NCI-H510A treated with DMSO at 0.1 percent for 48 hours (cell line): ENCODE data around the gene MSX1.

ENCODE experiments used
- DNase-seq: peaks from one replicate; lab custom pipeline; 2025; lab: John Stamatoyannopoulos, UW

Gene MSX1

DNA sequence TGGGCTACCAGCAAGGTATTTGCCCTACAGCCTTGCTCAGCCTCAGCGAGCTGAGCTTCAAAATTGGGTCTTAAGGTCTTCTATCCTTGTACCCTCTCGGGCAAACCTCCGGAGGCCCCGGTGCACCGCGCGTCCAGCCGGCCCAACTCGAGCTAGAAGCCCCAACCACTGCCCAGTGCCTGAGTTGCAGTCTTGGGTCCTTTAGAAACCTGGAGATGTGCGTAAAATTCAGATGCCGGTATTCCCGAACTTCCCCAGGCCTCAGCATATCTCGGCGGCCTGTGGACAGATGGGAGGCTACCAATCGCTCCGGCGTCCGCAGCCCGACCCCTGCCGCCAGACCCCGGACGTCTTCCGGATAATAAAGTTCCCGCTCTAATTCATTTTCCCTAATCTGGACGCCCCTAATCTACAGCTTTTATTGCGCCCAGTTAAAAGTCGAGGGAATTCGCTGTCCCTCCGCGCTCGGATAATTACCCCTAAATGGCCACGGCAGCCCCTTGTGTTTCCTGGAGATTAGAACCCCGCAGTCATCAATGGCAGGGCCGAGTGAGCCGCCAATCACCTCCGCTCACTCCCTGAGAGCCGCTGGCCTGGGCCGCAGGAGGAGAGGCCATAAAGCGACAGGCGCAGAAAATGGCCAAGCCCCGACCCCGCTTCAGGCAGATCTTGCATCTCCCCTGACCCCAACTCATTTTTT is 1.5 kb upstream of the MSX1 start:
- no peak for DNase-seq

DNA sequence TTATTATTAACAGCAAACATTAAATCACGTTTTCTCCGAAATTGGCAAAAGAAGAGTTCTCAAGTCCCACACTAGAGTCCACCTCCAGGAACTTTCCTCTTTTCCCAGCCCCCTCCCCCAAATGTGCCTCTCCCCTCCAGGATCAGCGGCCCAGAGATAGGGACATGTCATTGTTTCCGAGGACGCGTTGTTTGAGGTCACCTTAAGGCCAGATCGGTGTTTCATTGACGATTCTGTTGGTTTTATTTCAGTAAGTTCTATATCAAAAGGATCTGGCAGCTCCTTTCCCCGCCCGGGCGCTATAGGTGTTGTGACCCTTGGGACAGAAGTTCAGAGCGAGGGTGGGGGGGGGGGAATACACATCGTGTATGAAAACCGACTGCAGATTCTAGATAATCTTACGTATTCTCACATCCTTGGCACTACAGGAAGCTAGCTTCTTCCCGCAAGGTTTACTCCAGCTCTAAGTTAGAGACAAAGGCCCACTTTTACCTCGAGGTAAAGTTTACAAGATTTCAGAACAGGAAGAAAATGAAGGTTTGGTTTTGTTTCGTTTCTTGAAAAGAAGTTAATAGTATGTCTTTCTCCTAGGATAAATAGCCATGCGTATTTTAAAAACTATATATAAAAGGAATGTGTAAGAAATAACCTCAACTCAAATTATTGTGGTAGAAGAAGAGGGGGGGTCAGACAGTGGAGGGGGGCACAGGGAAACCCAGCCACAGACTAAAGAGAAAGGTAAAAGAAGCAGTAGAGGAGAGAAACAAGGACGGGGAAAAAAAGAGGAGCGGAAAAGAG is 739 bp upstream of the MSX1 start:
- no peak for DNase-seq

DNA sequence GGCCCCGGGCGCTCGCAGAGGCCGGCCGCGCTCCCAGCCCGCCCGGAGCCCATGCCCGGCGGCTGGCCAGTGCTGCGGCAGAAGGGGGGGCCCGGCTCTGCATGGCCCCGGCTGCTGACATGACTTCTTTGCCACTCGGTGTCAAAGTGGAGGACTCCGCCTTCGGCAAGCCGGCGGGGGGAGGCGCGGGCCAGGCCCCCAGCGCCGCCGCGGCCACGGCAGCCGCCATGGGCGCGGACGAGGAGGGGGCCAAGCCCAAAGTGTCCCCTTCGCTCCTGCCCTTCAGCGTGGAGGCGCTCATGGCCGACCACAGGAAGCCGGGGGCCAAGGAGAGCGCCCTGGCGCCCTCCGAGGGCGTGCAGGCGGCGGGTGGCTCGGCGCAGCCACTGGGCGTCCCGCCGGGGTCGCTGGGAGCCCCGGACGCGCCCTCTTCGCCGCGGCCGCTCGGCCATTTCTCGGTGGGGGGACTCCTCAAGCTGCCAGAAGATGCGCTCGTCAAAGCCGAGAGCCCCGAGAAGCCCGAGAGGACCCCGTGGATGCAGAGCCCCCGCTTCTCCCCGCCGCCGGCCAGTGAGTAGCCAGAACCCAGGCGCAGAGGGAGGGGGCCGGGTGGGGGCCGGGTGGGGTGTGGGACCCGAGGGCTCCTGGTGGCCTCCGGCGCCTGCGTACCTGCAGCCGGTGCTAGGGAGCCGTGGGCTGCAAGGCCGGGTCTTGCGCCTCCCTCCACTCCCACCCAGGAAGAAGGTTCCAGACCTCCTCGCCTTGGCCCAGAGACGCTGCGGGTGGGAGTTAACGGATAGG is 534 bp downstream of the MSX1 start:
- DNase-seq = no peak

DNA sequence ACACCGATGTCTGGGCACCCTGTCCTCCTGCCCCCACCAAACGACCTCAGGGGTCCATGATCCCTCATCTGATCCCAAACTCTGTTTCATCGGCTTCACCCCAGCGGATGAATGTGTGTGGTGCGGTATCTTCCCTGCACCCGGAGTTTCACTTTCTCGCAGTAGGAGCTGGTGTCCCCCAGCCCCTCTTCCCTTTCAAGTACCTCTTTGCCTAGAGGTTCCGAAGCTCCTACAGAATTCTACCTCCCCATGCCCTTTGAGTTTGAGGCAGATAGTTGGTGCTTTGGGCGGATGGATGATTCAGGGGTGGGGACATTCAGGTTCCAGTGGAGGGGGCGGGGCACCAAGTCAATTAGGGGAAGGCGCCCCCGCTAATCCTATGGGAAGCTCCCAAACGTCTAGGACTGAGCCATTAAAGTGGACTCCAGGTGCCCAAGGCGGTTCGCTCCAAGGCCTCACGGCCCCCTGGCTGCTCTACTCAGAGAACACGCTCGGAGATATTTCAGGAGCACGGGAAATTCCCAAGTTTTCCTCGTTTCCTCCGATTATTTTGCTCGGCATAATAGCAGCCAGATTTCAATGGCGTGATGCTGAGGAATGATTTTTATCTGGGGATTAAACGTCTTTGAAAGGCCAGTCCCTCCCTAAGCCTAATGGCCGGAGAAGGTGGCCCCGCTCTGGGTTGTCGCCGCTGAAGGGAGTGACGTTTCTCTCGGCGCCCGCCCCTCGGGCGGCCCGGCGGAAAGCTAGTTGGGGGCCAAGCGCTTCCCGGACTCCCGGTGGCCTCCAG is 1.3 kb downstream of the MSX1 start:
- DNase-seq = no peak

DNA sequence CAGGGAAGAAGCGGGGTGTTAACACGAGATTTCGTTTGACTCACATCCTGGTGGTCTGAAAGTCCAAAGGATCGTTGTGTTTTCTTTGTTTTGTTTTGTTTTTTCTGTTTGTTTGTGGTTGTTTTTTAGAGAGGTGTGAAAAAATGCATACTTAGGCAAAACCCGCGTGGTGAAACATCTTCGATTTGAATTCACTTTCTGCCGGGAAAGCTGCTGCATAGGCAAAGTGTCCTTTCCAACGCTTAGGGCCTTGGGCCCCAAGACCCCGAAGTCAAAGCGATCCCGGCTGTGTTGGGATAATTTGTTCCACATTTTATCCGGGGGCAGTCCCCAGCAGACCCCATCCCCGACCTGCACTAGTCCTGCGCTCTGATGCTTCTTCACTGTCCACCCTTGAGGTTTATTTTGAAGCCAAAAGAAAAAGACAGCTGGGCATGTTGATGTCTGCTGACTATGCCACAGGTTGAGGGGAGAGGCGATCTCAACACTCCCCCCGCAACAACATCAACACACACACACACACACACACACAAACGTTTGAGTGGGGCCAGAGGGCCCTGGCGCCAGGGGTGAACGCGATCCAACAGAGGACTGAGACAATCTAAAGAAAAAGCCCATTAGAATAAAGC is 2.0 kb downstream of the MSX1 start:
- DNase-seq = no peak

DNA sequence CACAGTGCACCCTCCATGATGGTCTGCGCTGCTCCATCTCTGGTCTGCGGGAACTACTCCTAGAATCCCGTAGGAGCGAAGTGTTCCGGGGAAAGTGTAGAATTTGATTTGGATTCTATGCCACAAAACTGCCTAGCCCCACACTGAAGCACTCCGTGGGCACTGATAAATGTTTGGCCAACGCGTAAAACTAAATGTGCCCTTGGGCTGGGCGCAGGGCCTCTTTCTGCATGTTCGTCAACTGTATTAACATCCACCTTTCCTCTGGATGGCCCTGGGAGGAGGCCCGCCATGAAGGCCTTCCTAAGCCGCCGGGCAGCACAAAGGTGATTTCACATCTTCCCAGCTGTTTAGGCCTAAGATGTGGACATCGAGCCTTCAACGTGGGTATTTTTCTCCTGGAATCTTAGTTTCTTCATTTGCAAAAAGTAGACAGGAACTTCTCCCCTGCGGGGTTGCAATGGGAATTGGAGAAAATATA is 2.6 kb downstream of the MSX1 start:
- DNase-seq = no peak

DNA sequence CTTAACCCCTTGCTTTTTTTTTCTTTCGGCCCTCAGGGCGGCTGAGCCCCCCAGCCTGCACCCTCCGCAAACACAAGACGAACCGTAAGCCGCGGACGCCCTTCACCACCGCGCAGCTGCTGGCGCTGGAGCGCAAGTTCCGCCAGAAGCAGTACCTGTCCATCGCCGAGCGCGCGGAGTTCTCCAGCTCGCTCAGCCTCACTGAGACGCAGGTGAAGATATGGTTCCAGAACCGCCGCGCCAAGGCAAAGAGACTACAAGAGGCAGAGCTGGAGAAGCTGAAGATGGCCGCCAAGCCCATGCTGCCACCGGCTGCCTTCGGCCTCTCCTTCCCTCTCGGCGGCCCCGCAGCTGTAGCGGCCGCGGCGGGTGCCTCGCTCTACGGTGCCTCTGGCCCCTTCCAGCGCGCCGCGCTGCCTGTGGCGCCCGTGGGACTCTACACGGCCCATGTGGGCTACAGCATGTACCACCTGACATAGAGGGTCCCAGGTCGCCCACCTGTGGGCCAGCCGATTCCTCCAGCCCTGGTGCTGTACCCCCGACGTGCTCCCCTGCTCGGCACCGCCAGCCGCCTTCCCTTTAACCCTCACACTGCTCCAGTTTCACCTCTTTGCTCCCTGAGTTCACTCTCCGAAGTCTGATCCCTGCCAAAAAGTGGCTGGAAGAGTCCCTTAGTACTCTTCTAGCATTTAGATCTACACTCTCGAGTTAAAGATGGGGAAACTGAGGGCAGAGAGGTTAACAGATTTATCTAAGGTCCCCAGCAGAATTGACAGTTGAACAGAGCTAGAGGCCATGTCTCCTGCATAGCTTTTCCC is 3.4 kb downstream of the MSX1 start:
- DNase-seq = no peak

DNA sequence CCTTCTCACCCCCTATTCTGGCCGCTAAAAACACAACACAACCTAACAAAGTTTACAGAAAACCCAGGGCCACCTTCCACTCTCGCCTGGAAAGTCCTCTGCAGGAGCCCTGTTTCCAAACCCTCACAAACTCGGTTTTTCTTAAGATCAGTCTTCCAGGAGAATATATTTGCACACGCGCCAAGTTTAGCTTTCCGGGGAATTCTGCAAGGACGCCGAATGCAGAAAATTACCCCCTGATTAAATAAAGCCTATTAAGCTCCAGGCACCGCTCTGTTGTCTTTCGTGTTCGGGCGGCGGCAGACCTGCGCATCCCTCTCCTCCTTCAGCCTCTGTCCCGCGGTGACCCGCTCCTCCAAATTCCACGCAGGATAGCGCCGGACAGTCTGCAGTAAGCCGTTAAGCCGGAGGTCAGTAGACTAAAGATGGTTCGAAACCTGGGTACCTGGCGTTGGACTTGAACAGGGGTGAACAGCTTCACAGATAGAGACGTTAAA is 5.0 kb downstream of the MSX1 start:
- no peak for DNase-seq

DNA sequence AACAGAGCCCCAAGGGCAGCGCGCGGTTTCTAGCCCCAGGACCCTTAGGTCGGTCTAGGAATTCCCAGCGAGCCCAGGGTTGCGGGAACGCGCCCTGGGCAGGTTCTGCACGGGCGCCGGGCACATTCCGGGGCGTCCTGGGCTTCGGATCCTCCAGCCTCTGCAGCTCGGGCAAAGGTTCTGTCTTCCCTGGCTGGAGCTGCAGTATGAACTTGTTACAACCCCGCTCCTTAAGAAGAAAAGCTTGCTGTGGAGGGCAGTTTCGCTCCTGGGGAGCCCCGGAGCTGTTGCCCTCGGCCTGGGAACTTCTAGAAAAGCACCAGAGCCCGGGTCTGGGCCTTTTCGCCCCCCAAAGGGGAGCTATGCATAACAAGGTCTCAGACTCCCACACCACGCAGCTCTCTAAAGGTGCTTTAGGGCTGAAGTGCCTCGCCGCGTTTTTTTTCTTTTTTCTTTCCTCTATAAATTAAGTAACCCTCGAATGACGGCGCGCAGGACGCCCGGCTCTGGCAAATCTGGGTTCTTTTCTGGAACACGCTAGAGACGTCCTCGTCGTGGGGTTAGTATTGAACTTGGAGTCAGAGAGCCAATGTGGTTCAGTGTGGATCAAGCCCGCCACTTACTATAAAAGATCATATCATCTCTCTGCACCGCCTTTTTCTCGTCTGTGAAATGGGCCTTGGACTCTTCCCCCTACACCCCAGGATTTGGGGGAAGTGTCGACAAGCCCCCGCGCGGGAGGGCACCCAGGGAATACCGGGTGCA is 5.7 kb downstream of the MSX1 start:
- DNase-seq = no peak

DNA sequence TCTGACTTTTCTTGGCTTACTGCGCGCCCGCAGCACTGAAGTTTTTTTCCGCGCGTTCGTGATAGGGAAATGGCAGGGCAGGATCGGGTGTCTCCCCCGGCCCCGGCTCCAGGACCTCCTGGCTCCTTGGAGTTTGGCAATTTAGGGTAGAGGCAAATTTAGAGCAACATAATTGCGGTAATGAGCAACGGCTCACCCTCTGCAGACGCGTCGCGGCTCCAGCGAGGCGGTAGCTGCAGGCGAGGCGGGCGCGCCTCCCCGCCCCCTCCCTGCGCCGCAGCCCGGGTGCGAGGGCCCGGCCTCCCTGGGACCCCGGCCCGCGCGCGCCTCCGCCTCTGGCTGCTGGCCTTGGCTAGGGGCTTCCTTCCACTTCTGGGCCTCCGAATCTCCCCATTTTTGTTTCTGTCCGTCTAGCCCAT is 6.2 kb downstream of the MSX1 start:
- DNase-seq = no peak

DNA sequence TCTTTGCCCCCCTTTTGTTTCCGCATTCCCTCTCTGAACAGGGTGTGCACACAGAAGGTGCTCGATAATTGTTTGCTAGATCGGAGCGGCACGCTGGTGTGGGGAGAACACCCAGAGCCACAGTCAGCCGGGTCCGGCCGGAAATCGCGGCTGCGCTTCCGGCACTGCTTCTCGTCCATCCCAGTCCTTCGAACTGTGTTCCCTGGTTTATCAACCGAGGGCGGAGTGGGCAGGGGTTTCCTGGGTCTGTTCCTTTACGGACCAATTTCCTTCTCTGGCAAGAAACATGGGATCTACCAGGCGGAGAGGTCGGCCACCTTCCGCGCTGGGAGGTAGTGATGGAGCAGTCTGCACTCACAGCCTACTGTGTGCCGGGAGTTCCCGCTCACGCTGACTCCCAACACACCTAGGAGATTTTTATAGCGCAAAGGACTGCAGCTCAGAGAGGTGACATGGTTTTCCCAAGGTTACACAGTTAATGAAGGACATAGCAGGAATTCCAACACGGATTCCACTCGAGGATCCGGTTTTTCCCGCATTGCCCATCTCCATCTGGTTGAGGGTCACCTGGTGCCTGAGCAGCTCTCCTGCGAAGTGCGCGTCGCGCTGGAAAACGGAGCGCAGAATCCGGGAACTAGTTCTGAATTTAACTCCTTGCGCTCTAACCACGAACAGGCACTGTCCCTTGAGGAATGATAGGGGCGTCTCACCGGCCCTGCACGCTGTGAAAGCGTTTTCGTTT is 6.8 kb downstream of the MSX1 start:
- no peak for DNase-seq

DNA sequence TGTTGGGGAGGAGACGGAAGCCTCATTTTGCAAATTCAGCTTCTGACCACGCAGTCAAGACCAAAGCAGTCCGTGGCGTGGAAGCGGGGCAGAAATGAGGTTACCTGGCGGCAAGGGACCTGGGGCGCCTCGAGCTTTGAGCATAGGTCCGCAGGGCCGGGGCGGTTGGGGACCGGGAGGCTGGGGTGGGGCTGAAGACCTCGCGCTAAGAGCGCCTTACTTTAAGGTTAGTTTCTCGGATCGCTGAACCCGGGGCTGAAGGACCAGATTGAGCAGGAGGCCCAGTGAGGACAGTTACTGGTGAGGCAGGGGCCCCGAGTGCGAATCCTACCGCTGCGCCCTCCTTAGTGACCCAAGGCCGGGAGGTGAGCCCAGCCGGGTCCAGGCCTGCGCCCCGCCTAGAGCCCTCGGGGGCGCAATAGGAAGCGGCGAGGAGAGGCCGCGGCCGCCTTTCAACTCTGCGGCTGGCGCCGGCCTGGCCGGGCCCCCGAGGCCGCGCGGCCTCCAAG is 7.5 kb downstream of the MSX1 start:
- no peak for DNase-seq

DNA sequence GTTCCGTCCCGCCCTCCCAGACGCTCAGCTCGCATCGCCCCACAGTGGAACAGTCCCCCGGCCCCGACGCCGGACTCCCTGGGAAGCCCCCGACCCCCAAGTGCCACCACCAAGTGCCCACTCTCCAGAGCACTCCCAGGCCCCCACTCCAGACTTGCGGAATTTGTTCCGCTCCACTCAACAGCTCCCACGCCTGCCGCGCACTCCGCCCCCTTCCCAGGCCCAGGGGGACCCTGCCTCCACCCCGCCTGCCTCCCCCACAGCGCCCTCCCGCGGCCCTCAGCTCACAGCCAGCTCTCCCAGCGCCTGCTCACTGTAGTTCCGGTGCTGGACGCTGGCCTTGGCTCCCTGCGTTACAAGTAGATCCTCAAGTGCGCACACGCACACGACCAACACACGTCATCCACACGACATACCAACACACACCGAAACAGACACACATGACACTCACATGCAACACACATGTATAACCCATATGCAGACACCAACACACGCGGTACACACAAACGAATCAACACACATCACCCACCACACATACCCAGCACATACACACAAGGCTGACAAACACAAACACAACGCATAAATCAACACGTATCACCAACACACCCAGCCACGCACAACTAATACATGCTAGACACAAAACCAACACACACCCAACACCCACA is 8.0 kb downstream of the MSX1 start:
- no peak for DNase-seq

DNA sequence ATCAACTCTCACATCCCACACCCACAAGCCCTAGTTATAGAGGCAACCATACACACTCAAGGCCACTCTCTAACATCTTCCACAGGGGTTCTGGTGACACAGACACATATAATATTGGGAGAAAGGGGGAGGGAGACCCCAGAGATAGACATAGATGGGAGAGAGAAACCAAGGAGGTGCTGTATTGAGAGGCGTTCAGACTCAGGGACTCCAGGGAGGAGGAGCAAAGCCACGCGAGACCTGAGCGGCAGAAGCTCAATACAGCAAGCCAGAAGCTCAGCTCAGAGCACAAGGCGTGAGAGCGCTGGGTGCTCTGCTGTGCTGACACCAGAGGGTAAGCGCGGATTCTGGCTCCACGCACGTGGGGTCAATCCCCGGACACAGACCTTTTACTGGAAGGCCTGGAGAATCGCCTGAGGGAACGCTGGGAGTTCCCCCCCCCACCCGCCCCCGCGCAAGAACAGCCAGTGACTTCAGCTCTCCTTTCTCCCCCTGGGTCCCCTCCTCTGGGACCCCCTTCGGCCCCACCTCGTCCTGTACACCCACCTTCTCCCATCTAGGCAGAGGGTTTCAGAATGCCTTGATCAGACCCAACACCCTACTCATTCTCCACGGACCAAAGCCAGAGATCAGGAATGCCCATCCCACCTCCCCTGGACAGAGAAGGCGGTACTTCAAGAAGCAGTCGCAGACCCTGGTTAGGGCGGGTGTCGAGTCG is 8.7 kb downstream of the MSX1 start:
- no peak for DNase-seq

DNA sequence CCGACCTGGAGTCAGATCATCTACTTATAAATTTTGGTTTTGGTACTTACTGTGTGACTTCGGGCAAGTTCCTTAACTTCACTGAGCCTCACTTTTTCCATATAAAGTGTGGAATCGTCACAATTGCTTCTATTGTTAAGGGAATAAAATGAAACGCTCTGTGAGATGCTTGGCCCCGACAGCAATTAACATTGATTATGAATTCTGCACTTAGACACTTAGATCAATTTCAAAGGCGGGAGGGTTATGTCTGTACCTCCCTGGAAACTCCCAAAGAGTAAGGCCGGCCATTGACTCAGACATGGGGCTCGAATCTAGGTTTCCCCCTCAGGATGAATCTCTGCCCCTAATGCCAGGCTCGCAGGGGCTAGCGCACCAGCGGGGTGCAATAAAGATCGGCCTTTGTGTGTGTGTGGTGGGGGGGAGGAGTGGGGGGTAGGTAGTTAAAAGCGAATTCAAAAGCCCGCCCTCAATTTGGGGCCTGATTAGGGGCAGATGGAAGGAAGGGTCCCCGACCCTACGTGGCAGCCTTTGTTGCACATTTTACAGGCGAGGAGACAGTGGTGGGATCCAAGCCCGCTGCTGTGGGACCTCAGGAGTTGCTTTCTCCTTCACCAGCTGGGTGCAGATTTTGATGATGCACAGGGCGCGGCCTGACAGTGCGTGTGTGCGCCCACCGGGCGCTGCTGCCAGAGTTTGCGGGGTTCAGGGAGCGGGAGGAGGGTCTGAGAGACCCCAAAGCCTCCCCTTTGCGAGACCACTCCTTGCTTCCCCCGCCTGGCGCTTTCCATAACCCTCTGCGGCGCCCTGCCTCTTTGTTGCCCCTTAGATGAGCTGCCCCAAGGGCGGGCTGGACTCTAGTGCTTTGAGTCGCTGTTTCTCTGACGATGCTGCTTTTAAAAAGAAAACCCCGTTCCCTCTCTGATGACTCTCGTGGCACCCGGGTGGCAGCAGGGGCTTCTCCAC is 9.6 kb downstream of the MSX1 start:
- DNase-seq = no peak
